UCSD-AML1 (cell line): ENCODE results near the gene SHC3.

Experiments
- DNase-seq: peaks from one replicate; lab custom pipeline; 2025; ENCODE audit not compliant: unreplicated experiment; lab: John Stamatoyannopoulos, UW

The SHC3 gene

DNA sequence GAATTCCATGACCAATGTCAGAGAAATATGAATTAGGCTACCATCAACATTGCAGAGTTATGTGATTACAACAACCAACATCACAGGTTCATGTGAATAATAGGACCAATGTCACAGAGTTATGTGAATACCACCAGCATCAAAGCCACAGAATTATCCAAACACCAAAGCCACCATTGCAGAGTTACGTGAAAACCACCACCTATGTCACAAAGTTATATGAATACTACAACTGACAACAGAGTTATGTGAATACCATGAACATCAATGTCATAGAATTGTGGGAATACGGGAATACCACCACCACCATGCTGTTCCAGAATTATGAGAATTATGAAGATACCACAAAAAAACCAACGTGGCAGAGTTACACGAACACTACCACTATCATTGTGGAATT, 64.8 kb downstream of the SHC3 start:
- no peak for DNase-seq

DNA sequence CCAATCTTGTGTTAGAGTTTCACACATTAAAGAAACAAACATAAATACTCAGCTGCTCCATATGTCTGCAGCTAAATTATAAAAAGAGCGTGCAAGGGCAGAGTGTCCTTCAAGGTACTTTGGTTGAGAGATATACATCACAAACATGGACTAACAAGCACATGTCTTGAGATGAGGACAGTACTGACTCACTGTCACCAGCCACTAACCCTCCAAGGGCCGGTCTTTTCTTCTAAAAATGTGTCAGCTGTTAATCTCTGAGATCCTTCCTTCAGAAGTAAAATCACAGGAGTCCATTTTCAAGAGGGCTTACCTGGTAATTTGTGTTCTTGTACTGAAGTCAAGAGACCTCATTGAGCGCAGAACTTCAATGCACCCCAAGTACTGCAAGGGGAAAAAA, 66.4 kb downstream of the SHC3 start:
- DNase-seq = no peak

DNA sequence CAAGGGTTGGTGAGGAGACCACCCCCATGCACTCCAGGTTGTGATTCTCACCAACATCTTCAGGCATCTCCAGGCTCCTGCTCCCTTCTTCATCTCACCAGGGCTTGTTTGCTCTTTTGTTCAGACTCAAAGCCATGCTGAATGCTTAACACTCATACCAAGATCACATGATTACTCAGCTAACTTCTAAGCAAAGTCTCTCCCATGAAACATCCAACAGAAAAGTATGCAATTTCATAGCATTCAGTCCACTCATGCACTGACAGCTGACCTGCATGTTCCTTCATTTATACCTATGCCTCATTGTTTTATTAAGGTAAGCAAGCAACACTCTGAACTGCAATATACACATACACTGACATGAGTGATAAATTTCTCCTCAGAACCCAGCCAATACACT, 69.0 kb downstream of the SHC3 start:
- DNase-seq = no peak

DNA sequence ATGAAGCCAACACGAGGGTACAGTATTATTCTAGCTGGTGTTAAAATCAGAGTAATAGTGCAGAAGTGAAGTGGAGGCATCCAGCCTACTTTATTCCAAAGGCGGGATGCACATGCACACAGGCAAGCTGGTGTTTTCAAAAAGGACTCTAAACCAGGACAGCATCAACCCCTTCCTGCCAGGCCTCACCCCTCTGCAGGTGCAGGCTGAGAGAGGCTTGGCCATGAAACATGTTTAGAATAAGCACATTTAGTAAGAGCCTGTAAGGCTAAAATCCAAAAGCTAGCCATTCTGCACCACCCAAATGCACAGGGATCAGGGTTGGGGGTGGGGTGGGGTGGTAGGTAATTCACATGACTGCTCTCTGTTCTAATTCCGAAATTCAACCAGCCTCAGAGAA, 71.2 kb downstream of the SHC3 start:
- no peak for DNase-seq

DNA sequence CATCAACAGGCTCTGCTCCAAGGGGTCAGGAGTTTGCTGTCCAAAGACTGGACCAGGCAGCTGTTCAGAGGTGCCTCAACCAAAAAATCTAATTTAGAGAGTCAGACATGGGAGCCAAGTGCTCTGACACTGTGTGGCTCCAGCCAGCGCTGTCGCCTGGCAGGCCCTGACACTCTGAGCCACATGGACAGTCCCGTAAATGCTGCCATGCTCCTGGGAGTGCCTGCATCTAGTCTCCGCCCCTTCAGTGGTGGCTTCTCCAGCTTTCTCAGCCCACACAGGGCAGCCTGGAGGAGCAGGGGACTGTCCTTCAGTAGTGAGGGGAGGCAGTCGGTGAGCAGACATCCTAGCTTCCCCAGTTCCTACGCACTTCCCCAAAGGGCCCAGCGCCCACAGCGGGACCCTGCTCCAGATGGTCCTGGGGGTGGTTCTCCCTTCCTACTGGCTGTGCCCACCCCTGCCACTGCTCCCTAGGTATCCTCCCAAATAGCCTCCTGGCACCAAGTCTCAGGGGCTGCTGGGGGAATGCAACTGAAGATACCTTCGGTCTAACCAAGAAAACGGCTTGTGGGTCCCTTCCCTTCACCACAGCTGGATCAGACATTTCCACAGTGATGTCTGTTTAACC, 72.3 kb downstream of the SHC3 start:
- DNase-seq = no peak

DNA sequence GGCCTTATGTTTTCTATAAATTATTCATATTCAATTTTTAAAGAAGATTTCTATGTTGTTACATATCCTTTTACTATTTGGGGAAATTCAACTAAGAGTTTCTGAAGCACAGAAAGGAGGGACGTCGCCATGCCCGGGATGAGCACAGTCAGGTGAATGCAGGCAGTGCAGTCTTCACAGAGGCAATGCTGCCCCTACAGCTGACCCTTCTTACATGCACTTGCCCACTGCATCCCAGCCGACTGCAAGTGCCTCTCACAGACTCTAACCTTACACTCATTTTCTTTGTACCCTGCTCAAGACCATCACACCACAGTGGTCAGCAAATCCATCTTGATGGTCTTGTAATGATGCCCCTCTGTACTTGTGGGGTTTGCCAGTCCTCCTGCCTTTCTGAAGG, 73.8 kb downstream of the SHC3 start:
- no peak for DNase-seq

DNA sequence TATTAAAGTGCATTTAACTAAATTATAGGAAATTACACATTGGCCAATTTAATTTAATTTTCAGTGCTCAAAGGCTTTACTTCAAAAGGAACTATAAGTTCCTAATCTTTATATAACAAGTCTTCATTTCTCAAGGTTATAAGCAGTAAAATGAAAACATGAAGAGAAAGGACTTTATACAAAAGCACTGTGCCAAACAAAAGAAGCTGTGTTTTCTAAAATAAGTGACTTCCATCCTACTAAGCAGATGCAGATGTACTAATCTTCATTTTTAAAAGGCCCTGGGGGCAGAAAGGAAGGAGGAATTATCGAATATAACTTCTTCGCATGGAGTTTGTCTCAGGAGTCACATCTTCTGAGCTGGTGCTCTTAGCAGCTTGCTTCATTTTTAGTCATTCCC, 81.4 kb downstream of the SHC3 start:
- no peak for DNase-seq

DNA sequence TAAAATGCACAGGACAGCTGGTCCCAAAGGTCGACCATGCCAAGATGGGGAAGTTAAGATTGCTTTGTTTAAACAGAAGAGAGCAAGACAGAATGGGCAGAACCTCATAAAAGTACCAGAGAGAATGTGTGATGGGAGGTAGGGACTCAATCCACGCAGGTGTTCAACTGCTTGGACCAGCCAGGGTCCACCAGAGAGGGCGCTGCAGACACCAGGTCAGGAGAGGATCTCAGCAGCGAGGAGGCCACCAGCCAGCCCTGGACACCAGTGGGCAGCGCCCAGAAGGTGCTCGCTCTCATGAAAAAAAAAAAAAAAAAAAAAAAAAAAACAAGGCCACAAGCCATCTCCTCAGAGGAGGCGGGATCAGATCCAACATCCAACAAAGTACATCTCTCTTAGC, 81.8 kb downstream of the SHC3 start:
- DNase-seq = no peak

DNA sequence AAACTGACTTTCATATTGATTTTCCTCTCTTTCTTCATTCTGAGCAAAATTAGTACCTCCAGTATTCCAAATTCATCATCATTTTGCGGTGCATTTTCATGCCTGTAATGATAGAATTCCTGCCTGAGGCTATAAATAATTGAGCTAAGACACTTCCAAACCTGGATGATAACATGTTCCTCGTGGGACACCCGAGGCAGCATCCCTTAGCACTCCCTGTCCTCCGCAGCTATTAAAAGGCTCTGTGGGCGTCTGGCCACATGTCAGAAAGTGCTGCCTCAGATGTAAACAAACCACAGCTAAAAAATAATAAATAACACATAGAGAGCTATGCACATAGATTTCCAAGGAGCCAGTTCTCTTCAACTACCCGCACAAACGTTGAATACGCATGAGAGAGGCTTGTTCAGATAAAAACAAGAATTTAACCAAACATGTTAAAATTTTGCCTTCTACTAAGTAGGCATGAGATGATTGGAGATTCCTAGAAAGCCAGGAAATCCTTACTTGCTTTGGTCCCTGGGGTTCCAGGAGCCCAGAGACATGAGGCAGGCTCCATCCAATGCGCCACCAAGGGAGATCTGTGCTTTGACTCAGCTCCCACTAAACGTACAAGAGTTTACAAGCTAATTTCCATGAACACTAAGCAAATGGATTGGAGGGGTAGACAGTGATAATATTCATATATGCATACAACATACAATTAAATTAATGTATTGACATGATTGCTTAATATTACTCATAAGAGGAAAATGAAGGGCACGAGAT, 82.7 kb downstream of the SHC3 start:
- no peak for DNase-seq

DNA sequence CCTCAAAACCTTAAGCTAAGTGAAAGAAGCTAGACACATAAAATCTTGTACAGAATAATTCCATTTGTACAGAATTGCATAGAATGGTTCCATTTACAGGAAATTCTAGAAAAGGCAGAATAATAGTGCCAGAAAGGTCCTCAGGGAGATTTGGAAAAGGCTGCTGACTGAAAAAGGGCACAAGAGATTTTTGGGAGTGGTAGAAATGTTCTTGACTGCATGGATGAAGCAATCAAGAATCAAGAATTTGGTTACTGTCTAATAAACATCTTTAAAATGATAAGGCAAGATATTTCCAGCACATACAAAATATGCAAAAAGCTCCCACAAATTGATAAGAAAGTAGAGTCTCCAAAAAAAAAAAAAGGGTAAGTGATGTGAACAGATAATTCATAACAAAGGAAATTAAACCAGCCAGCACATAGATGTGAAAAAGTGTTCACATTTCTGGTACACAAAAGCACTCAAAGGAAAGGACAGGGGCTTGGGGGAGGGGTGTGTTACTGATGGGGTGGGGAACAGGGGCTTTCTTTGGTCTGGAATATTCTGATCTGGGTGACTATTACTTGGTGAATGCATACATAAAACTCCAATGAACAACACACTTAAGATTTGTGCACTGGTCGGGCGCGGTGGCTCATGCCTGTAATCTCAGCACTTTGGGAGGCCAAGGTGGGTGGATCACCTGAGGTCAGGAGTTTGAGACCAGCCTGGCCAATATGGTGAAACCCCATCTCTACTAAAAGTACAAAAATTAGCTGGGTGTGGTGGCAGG, 85.2 kb downstream of the SHC3 start:
- DNase-seq = no peak

DNA sequence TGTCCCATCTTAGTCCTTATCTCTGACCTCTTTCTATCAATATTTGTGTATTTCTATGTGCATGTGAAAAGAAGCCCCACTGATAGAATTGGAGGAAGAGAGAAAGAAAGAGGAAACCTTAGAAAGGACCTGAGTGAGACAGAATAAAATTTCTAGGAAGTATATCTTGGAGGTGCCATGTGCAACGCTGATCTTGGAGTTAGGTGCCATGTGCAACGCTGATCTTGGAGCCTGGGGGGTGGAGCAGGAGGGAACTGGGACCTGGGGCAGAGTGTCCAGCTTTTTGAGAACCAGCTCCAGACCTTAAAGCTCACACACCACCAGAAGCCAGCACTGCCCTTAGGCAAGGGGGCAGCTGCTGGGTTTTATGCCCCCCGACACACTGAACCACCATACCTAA, 89.4 kb downstream of the SHC3 start:
- DNase-seq = no peak

DNA sequence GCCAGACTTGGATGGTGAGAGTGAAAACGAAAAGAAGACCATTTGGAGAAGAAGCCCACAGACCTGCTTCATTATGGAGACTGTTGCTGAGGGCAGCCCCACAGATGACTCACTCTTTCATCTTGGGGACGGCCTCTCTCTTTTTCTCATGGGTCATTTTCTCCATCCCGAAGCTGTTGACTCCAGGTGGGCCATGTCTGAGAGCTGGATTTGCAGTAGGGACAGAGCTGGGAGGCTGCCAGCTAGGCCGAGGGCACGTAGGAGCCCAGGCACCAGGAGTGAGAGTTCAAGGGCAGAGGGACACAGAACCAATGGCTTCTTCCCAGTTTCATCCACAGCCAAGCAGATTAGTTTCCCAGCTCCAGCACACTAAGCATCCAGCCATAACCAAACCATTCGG, 95.0 kb downstream of the SHC3 start:
- no peak for DNase-seq

DNA sequence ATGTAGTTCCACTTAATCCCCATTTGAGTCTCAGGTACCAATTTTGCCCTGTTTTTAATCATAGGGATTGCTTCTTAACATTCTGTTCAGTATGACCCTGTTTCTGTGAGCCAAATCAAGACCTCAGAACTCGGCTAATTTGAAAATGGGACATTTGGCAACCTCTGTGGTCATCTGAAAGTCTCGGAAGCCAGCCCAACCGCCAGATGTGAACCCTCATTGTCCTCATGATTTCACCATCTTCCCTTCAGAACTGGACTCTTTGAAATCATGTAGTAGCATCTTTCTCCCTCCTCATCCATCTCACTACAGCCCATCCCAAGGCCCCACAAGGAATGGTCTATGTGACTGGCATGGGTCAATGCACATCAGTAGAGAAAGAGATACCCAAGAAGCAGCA, 98.4 kb downstream of the SHC3 start:
- DNase-seq = no peak

DNA sequence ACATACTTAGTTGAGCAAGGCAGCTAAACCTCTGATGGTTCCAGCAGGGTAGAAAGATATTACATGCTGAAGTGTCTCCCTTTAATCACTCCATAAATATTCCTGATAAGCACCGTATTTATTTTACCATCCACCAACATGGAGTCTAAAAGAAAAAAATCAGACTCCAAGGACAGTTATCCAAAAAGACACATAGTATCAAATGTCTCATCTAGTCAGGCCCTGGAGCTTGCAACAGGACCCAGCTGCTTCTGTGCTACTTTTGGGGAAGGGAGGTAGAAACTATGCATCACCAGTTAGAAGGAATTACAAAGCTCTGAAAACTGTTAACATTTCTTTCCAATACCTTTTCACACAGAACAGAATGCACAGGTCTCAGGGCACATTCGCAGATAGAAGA, 99.2 kb downstream of the SHC3 start:
- no peak for DNase-seq

DNA sequence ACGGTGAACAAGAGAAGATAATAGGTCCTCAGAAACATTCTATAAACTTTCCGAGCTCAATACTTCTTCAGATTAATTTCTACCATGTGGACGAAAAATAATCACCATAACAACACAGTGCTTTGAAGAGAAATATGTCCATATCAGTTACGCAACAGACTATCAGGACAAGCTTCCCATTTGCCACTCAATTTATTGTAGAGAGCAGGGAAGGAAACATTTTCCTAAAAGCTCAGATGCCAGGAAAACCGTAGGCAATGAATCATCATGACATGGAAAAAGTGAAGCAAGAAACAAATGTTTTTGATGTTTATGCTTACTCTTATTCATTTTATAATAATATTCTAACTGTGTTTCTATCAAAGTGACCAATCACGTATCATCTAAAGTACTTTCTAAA, 99.8 kb downstream of the SHC3 start:
- no peak for DNase-seq

DNA sequence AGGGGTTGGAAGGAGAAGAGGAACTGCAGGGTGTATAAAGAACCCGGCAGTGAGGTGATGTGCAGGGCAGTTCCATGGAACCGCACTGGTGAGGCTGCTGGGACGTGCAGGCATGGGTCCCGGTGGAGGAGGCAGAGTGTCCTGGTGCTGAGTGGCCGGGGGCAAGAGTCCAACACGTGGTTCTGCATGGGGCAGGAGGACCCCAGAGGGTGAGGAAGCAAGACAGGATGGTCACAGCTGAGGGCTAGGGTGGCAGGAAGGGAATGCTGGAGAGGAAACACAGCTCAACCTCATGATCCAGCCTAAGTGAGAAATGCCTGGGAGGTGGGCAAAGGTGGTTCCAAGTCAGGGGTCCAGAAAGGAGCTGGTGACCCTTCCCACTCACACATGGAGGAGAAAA, 100.2 kb downstream of the SHC3 start:
- DNase-seq = no peak

DNA sequence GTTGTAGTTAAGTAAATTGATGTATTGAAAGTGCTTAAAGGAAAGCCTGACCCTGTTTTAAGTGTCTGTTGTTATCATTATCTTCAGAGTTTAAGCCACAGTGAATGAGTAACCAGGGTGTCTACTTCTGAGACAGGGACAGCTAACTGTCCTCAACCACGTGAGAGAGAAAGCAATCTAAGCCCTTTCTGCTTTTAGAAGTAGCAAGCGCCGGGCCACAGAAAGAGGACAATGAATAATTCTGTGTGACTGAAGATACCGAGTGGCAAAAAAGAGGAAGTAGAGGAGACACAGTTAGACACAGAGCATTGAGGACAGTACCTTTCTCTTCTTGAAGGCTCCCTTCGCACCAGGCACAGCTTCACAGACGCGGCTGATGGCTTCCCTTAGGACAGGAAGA, 101.1 kb downstream of the SHC3 start:
- no peak for DNase-seq

DNA sequence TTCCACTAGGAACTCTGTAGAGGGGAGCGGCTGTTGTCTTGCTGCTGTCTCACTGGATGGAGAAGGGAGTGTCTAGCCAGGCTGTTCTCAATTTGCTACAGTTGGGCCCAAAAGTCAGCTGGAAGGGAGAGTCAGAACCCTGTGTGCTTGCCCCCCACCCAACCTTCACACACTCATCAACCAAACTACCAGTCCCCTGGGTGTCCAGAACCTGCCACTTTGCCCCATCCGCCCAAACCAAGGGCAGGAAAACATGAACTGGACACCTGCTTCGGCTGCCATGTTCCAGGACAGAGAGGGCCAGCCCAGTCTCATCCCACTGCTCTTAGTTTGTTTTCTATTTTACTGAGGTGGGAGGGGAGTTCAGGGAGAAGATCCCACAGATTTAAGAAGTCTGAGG, 105.2 kb downstream of the SHC3 start:
- DNase-seq = no peak

DNA sequence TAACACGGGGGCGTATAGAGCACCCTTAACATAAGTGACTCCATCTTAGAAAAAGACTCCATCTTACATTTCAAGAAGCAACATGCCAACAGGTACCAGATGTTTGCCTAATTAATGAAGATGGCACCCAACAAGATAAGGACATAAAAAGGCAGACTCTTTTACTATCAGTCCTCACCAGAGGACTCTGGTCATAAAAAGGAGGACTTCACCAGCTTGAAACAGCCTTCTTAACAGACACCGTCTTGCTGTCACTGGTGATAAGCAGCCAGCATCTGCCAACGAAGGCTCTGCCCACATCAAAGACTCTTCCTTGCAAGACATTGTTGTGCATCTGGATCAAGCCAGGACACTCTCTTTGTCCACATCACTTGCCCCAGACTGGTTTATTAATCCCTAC, 107.0 kb downstream of the SHC3 start:
- DNase-seq = no peak

DNA sequence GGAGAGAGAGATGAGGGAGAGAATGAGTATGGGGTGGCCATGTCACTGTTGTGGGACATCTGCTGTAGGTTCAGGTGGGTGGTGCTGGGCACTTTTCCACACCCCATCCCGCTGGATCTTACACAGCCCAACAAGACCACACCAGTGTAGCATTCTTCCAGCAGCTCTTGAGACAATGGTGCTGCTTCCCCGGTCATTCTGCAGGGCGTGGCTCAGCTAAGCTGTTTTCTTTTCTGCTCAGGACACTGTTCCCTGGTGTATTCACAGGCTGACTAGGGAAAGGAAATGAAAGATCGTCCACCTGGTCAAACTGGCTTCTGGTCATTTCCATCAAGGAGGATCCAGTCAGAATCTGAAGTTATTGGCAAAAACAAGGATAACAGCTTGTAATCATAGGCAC, 111.8 kb downstream of the SHC3 start:
- no peak for DNase-seq

DNA sequence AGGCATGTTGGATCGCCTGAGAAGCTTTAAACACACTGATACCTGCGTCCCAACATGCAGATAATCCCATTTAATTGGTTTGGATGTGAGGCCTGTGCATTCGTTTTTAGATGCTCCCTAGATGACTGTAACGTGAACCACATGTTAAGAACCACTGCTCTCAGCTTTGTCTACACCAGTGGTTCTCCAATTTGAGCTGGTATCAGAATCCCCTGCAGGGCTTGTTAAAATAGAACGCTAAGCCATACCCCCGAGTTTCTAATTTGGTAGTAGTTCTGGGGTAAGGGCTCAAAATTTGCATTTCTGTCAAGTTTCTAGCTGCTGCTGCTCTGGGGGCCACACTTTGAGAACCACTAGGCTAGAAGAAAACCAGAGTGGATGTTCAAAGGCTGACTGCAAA, 112.7 kb downstream of the SHC3 start:
- no peak for DNase-seq

DNA sequence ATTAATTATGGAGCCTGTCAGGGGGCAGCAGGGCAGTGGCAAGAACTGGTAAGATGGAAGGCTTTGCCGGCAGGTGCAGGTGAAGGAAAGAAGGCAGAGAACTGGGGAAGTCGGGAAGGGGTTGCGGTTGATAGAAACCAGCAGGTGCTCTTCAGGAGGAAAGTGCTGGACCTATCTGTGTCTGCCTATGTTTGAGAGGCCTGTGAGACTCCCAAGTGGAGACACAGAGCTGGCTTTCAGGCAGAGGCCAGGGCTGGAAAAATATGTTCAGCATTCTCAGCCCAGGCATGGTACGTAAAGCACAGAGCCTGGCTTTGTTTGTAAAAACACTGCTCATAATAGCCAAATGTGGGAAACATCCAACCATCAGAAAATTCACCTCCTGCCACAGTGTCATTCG, 117.8 kb downstream of the SHC3 start:
- no peak for DNase-seq
